HepG2 (cell line): ENCODE measurements around the gene HCRT. TPM values are rescaled to one million over a fixed set of nuclear protein-coding genes. Genes with fewer than 3 reads are reported as not detected.
A peak's percentile ranks its signal among the peaks of the same experiment; 100 is the strongest.

Experiments used
- ARID3A ChIP-seq: IDR thresholded peaks from 2 replicates; pipeline ENCODE4 v1.6.1; 2012; ENCODE audit warnings: low read depth, low read length, improper control_type of control experiment
- BCL6 ChIP-seq: IDR thresholded peaks from 2 replicates; pipeline ENCODE4 v1.6.1; 2016; ENCODE audit warnings: missing genetic modification reagents, missing compliant biosample characterization
- CBX5 ChIP-seq: sonication (generic); formaldehyde crosslinking; IDR thresholded peaks from 2 replicates; pipeline ENCODE4 v1.4.0; 2020; ENCODE audit warnings: missing genetic modification reagents, borderline replicate concordance
- CC2D1A ChIP-seq: sonication (generic); formaldehyde crosslinking; IDR thresholded peaks from 2 replicates; pipeline ENCODE4 v1.8.1; 2023; ENCODE audit warnings: mild to moderate bottlenecking, missing genetic modification reagents
- CENPX ChIP-seq: sonication (generic); formaldehyde crosslinking; IDR thresholded peaks from 2 replicates; pipeline ENCODE4 v1.9.0; 2021; ENCODE audit warnings: mild to moderate bottlenecking, missing genetic modification reagents, moderate library complexity
- CERS6 ChIP-seq: sonication (generic); formaldehyde crosslinking; IDR thresholded peaks from 2 replicates; pipeline ENCODE4 v1.5.0; 2020; ENCODE audit warnings: missing genetic modification reagents
- FOXO1 ChIP-seq: sonication (generic); formaldehyde crosslinking; IDR thresholded peaks from 2 replicates; pipeline ENCODE4 v1.4.0; 2020; ENCODE audit warnings: missing genetic modification reagents
- GZF1 ChIP-seq: sonication (generic); formaldehyde crosslinking; IDR thresholded peaks from 2 replicates; pipeline ENCODE4 v1.5.1; 2020; ENCODE audit warnings: mild to moderate bottlenecking, missing genetic modification reagents
- HMGXB3 ChIP-seq: sonication (generic); formaldehyde crosslinking; IDR thresholded peaks from 2 replicates; pipeline ENCODE4 v1.4.0; 2020; ENCODE audit warnings: missing genetic modification reagents, borderline replicate concordance
- MAFF ChIP-seq: IDR thresholded peaks from 2 replicates; pipeline ENCODE4 v1.6.1; 2011; ENCODE audit warnings: low read depth, low read length, improper control_type of control experiment
- SNAPC4 ChIP-seq: sonication (generic); formaldehyde crosslinking; IDR thresholded peaks from 2 replicates; pipeline ENCODE4 v1.4.0; 2020; ENCODE audit warnings: mild to moderate bottlenecking, missing genetic modification reagents
- ZNF275 ChIP-seq: sonication (generic); formaldehyde crosslinking; IDR thresholded peaks from 2 replicates; pipeline ENCODE4 v1.8.0; 2022; ENCODE audit warnings: missing genetic modification reagents, mild to moderate bottlenecking, inconsistent platforms, borderline replicate concordance
- ZNF746 ChIP-seq: sonication (generic); formaldehyde crosslinking; IDR thresholded peaks from 2 replicates; pipeline ENCODE4 v1.8.0; 2022; ENCODE audit warnings: mild to moderate bottlenecking, missing genetic modification reagents
- ZNF749 ChIP-seq: sonication (generic); formaldehyde crosslinking; IDR thresholded peaks from 2 replicates; pipeline ENCODE4 v1.8.0; 2022; ENCODE audit warnings: mild to moderate bottlenecking, missing genetic modification reagents, moderate library complexity, borderline replicate concordance
- ZNF83 ChIP-seq: sonication (generic); formaldehyde crosslinking; IDR thresholded peaks from 2 replicates; pipeline ENCODE4 v1.4.0; 2020; ENCODE audit warnings: missing genetic modification reagents, mild to moderate bottlenecking, borderline replicate concordance
- polyA plus RNA-seq, 8 experiments: library from polyadenylated mRNA; depleted of rRNA in 3 of 8; stranded (reverse) in 7 of 8; unstranded in 1 of 8; fragments of >200 nt; fragmentation: Illumina TruSeq in 4 of 8; extraction: Trizol in 4 of 8; gene quantifications; 2 replicates each; pipeline versions ENCODE4 v1.2.1 to v1.2.3, GENCODE V29; 2011 to 2016; ENCODE audit warnings: low read depth in 4 of 8, missing spikeins in 1 of 8, mixed read lengths in 1 of 8; ENCODE audit not compliant: insufficient read depth in 1 of 8
- total RNA-seq, 5 experiments: library from RNA; depleted of rRNA; stranded (reverse); fragments of >200 nt; fragmentation: Illumina TruSeq; extraction: Trizol; gene quantifications; 2 replicates each; pipeline ENCODE4 v1.2.3, GENCODE V29; 2016; ENCODE audit warnings: low read depth in 1 of 5

HCRT gene
- total and polyA plus RNA-seq, 2 of the 13 experiments (the other 11 are each of a cell fraction or from before 2014, with no cell fraction given), result not detected

GRCh38 chr17:42182927-42183734, 2.1 kb downstream of the HCRT start (continued):
- TF ChIP-seq SNAPC4 (no peak), BCL6 (CRISPR knock-in tag) (no peak), CERS6 (CRISPR knock-in tag) (no peak), ZNF83 (CRISPR knock-in tag) (no peak), ARID3A (no peak), CENPX (CRISPR knock-in tag) (no peak), CBX5 (CRISPR knock-in tag) (no peak), ZNF275 (CRISPR knock-in tag) (no peak), ZNF746 (CRISPR knock-in tag) (no peak), GZF1 (CRISPR knock-in tag) (no peak), HMGXB3 (CRISPR knock-in tag) (no peak), ZNF749 (CRISPR knock-in tag) (no peak), MAFF (peak; percentile 59; the same call in 1 of the 2 replicates), CC2D1A (CRISPR knock-in tag) (no peak), FOXO1 (CRISPR knock-in tag) (no peak)
